ENCODE results near the gene GLCE.

GRCh38 chr15:69115031-69115430, 45.4 kb upstream of the GLCE start:
- TF ChIP-seq CTCF (IDR thresholded peaks at IDR 0.05; ENCODE audit: low read length), result no peak
- no peak for TF ChIP-seq EZH2 (IDR thresholded peaks at IDR 0.05; ENCODE audit: borderline replicate concordance, low read length)
